ENCODE data around the gene NCAN.

DNA sequence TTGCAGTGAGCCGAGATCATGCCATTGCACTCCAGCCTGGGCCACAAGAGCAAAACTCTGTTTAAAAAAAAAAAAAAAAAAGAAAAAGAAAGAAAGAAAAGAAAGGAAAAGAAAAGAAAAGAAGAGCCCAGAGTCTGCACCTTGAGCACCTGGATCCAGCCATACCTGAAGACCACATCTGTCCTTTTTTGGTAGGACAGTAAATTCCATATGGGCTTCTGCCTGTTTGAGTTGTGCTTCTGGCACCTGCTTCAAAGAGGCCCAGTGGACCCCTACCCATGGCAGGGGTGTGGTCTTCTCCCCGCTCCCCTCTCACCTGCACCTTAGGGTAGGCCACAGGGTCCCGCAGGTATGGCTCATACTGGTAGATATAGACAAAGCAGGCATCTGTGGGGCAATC lies 55.5 kb downstream of the NCAN start:
- TF ChIP-seq SMC3 (IDR thresholded peaks at IDR 0.05) (no peak), KDM5A (IDR thresholded peaks at IDR 0.05) (no peak), MAZ (IDR thresholded peaks at IDR 0.05; ENCODE audit: borderline replicate concordance, low read depth, low read length) (no peak), RCOR1 (IDR thresholded peaks at IDR 0.05; ENCODE audit: low read depth, low read length) (no peak), CEBPB (IDR thresholded peaks at IDR 0.05) (no peak), JUNB (IDR thresholded peaks at IDR 0.05) (no peak), PHF8 (IDR thresholded peaks at IDR 0.05; ENCODE audit: borderline replicate concordance, low read depth) (no peak), POLR2A (IDR thresholded peaks at IDR 0.05; ENCODE audit: low read length) (no peak)
- TF ChIP-seq, protein P1, sequence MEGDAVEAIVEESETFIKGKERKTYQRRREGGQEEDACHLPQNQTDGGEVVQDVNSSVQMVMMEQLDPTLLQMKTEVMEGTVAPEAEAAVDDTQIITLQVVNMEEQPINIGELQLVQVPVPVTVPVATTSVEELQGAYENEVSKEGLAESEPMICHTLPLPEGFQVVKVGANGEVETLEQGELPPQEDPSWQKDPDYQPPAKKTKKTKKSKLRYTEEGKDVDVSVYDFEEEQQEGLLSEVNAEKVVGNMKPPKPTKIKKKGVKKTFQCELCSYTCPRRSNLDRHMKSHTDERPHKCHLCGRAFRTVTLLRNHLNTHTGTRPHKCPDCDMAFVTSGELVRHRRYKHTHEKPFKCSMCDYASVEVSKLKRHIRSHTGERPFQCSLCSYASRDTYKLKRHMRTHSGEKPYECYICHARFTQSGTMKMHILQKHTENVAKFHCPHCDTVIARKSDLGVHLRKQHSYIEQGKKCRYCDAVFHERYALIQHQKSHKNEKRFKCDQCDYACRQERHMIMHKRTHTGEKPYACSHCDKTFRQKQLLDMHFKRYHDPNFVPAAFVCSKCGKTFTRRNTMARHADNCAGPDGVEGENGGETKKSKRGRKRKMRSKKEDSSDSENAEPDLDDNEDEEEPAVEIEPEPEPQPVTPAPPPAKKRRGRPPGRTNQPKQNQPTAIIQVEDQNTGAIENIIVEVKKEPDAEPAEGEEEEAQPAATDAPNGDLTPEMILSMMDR (IDR thresholded peaks at IDR 0.05) = no peak
- TF ChIP-seq, protein P2, sequence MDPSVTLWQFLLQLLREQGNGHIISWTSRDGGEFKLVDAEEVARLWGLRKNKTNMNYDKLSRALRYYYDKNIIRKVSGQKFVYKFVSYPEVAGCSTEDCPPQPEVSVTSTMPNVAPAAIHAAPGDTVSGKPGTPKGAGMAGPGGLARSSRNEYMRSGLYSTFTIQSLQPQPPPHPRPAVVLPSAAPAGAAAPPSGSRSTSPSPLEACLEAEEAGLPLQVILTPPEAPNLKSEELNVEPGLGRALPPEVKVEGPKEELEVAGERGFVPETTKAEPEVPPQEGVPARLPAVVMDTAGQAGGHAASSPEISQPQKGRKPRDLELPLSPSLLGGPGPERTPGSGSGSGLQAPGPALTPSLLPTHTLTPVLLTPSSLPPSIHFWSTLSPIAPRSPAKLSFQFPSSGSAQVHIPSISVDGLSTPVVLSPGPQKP (IDR thresholded peaks at IDR 0.05; ENCODE audit: low read depth, low read length) = no peak
- TF ChIP-seq, protein P3, sequence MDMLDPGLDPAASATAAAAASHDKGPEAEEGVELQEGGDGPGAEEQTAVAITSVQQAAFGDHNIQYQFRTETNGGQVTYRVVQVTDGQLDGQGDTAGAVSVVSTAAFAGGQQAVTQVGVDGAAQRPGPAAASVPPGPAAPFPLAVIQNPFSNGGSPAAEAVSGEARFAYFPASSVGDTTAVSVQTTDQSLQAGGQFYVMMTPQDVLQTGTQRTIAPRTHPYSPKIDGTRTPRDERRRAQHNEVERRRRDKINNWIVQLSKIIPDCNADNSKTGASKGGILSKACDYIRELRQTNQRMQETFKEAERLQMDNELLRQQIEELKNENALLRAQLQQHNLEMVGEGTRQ (IDR thresholded peaks at IDR 0.05) = no peak
- TF ChIP-seq, protein P4, sequence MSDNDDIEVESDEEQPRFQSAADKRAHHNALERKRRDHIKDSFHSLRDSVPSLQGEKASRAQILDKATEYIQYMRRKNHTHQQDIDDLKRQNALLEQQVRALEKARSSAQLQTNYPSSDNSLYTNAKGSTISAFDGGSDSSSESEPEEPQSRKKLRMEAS (IDR thresholded peaks at IDR 0.05) = no peak
